Keratinocyte (primary cell): ENCODE measurements around the gene SCPEP1.

Experiments
- EZH2 ChIP-seq: IDR thresholded peaks from one replicate; pipeline ENCODE4 v1.6.1; 2012; ENCODE audit warnings: inconsistent platforms, mild to moderate bottlenecking, low read length, moderate library complexity
- TF ChIP-seq, protein P1 (sequence below), 3 experiments: IDR thresholded peaks in 1 of 3; conservative IDR thresholded peaks in 1 of 3; optimal IDR thresholded peaks in 1 of 3; 2 replicates in 2 of 3; 3 replicates in 1 of 3; pipeline versions ENCODE3 to v1.5.1; 2011; ENCODE audit warnings: low read length in 3 of 3, mild to moderate bottlenecking in 3 of 3, moderate library complexity in 2 of 3, control low read depth in 1 of 3, inconsistent platforms in 1 of 3; ENCODE audit not compliant: insufficient read depth in 2 of 3; ENCODE audit errors: extremely low read depth in 1 of 3

GRCh38 chr17:56966338-56966737 lies 11.6 kb upstream of the SCPEP1 start:
- TF ChIP-seq, protein P1, sequence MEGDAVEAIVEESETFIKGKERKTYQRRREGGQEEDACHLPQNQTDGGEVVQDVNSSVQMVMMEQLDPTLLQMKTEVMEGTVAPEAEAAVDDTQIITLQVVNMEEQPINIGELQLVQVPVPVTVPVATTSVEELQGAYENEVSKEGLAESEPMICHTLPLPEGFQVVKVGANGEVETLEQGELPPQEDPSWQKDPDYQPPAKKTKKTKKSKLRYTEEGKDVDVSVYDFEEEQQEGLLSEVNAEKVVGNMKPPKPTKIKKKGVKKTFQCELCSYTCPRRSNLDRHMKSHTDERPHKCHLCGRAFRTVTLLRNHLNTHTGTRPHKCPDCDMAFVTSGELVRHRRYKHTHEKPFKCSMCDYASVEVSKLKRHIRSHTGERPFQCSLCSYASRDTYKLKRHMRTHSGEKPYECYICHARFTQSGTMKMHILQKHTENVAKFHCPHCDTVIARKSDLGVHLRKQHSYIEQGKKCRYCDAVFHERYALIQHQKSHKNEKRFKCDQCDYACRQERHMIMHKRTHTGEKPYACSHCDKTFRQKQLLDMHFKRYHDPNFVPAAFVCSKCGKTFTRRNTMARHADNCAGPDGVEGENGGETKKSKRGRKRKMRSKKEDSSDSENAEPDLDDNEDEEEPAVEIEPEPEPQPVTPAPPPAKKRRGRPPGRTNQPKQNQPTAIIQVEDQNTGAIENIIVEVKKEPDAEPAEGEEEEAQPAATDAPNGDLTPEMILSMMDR (optimal IDR thresholded peaks at IDR 0.05 in 1 of 3, IDR thresholded peaks at IDR 0.05 in 1 of 3, conservative IDR thresholded peaks at IDR 0.05 in 1 of 3; ENCODE audit: extremely low read depth in 1 of 3, insufficient read depth in 2 of 3, low read length in 3 of 3) = no peak
- TF ChIP-seq EZH2 = no peak
